ENCODE measurements around the gene POU2F2.
A peak's percentile ranks its signal among the peaks of the same experiment; 100 is the strongest.

POU2F2 gene

DNA sequence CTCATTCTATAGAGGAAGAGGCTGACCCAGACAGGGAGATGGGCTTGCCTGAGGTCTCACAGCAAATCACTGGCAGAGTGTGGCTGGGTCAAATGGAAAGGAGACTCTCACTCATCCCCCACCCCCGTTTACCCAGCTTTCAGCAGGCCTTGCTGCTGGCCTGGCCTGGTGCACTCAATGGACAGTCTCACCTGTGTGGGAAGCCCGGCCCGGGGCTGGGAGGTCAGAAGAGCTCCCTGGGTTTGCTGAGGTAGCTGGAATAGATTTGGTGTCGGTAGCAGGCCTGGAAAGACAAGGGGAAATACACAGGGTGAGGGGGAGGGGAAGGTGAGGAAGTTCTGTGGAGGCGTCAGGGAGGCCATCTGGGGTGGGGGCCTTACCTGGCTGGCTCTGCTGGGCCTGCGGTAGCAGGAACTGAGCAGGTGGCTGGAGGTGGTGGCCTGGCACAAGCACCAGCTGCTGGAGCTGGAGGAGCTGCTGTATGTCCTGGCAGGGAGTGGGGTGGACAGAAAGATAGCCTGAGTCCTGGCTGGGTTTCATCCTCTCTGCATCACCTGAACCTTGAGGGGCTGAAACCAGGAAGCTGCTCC, 32.8 kb downstream of the POU2F2 start:
- DNase-seq: no peak

DNA sequence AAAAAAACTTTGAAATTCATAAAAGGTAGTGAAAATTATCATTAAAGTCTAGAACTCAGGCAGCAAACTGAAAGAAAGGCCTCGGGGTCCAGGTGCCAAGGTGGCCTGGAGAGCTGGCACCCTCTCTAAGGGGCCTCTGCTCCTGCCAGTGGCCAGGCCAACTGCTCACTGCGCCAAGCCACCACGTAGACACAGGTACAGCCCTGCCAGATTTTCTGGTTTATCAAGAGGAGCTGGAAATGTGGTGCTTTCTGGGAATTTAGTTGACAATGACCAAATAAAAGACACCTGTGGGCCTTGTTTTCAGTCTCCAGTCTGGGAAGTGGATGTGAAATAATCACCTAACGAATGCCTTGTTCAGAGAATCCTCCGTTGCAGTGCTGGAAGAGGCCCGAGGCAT, 33.5 kb downstream of the POU2F2 start:
- no peak for DNase-seq

DNA sequence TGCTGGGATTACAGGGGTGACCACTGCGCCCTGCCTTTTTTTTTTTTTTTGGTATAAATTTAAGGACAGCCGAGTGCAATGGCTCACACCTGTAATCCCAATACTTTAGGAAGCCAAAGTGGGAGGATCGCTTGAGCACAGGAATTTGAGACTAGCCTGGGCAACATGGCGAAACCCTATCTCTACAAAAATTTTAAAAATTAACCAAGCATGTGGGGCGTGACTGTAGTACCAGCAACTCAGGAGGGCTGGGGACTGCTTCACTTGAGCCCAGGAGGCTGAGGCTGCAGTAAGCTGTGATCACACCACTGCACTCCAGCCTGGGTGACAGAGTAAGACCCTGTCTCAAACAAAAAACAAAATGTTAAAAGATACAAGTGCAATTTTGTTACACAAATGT, 34.8 kb downstream of the POU2F2 start:
- no peak for DNase-seq

DNA sequence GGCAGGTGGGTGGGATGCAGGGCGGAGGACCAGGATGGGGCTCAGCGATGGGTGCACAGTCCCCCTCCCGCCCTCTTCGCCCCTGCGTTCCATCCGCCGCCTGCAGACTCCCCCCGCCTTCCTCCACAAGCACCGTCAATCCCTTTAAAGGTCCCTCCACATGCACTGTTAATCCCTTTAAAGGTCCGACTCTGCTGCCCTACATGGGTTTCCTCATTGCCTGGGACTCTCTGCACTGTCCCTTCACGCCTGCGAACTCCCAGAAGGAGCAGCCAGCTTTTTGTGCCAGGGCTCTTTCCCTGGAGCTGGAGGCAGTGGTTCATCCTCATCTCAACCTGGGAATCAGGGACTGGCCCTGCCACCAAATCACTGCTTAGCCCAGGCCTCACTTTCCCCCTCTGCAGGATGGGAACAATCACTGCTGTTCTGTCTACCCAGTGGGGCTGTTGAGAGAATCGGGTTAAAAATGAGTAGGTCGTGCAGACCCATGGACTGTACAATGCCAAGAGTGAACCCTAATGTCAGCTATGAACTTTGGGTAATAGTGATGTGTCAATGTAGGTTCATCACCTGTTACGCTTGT, 35.9 kb downstream of the POU2F2 start:
- no peak for DNase-seq

DNA sequence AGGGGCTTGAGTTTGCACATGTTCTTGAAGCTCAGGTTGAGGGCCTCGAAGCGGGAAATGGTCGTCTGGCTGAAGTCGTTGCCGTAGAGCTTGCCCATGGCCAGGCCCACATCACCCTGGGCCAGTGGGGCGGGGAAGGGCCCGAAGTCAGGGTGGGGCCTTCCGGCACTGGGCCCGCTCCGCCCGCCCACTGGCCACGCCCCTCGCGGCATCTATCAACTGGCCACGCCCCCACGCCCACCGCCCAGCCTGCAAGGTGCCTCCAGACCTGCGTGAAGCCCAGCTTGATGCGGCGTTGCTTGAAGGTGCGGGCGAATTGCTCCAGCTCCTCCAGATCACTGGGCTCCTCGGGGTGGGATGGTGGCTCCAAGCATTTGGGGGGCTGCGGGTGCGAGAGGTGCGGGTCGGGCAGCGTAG, 36.4 kb downstream of the POU2F2 start:
- no peak for DNase-seq

DNA sequence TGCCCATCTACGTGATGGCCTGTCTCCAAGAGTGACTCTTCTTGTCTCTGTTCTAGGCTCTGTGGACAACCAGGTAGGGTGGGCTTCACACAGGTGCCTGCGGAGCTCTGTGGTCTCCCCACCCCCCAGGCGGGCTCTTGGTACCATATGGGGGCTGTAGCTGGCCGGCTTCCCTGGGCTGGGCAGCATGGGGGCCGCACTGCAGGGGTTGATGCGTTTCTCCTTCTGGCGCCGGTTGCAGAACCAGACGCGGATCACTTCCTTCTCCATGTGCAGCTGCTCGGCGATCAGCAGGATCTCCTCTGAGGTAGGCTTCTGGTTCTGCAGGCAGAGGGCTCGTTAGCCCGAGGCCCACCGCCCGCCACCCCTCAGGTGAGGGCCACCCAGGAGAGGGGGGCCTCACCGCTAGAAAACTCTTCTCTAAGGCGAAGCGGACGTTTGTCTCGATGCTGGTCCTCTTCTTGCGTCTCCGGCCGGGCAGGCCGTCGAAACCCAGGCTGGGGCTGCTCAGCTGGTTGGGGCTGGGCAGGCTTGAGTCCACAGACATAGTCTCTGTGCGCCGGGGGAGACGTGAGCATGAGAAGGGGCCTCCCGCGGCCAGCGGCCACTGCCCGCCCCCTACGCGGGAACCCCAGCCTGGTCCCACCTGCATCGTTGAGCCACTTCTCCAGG, 37.0 kb downstream of the POU2F2 start:
- no peak for DNase-seq

DNA sequence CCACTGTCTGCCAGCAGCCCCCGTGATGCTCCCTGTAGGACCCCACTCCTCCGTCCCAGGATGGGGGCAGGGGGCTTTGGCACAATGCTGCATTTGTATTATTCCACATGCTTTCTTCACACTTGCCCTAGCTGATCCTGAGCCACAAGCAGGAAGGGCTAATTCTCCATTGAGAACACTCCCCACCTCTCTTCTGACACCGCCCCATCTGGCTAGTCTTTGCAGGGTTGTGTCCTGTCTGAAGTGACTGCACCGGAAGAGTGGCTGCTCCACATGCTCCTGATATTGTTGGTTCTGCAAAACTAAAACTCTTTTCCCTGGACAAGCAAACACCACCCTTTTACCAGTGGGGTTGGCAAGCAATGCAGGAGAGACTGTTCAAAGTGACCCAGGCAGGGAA, 38.3 kb downstream of the POU2F2 start:
- DNase-seq: no peak

DNA sequence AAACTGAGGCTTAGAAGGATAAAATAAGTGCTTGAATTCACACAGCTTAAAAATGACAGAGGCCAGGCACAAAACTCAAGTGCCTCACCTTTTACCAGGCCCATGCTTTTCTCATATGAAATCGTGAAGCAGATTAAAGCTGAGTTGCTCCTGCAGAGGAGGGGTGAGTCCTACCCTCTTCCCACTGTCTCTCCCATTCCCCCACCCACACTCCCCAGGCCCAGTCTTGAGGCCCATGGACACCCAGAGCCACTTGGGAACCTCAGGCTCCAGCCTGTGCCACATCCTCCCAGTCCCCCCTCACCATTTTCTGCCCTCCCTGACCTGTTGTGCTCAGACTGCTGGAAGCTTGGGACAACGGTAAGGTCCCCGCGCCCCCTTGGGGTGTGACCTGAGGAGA, 38.7 kb downstream of the POU2F2 start:
- DNase-seq: no peak

DNA sequence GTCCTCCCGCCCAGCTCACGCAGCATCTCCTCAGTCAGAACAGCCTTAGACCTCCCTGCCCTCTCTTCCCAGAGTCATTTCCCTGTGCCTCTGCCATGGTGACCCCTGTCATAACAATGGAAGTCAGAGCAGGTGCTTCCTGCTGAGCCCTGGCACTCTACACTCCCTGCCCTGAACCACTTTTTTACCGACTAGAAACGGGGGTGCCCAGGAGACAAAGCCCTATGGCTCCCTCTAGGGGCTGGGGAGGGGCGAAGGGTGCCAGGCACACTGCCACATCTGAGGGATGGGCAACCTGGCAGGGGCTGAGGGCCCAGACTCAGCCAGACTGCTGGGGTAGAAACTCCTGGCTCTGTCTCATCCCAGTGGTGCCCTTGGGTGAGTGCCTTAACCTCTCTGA, 39.9 kb downstream of the POU2F2 start:
- no peak for DNase-seq

DNA sequence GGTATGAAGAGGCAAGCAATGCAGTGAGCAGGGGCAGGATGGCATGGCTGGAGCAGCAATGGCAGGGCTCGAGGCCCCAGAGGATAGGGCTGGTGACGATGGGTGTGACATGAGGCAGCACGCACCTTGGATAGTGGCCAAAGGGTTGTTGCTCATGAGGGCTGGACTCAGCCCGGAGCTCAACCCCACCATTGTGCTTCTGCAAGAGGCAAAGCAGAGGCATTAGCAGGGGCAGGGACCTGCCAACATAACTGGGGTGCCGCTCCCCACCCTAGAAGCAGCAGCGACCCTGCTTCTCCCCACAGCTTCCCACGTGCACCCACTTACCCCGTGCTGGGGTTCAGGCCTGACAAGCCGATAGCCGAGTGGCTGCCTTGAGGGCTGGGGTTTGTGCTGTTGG, 40.5 kb downstream of the POU2F2 start:
- DNase-seq: no peak

DNA sequence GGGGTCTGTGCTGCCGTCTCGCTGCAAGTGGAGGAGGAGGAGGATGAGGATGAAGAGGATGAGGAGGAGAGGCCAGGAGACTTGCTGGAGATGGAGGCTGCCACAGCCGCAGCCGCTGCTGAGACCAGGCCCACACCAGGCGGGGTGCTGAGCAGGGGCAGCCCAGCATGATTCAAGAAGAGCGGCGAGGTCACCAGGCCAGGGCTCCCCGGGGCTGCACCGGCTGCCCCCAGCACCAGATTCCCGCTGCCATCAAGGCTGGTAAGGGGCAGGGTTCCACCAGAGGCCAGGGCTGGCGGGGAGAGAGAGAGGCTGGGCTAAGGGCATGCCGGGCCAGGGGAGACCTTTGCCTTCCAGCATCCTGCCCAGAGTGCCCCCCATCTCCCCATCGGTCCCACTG, 40.9 kb downstream of the POU2F2 start:
- DNase-seq: no peak

DNA sequence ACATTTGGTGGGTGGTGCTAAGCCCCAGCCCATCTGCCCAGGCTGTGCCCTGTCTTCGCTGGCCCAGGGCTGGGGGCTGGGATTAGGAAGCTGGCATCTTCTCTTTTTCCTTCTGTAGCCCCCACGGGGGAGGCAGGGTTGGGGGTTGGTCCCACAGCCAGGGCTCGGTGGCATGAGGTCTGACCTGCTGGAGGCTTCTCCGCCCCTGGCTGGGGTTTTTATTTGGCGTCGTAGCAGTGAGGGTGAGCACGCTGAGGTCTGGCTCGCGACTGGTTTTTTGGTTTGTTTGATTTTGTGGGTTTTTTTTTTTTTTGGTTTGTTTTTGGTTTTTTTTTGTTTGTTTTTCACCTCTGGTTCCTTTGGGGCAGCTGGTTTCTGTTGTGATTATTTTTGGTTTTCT, 41.6 kb downstream of the POU2F2 start:
- no peak for DNase-seq

DNA sequence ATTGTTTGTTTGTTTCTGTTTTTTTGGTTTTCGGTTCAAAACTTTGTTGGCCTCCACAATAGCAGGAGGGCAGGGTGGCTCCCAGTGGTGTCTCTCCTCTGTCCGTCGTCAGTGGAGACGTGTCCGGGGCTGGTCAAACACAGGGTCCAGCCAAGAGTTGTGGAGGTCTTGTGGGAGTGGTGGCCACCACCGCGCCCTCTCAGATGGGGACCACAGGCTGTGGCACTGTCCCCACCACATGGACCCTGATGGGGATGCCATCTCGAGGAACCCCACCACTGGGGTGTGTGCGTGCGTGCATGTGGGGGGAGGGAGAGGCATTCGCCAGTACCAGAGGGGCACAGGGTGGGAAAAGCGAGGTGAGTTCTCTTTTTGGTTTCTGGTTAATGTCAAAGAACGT, 42.5 kb downstream of the POU2F2 start:
- no peak for DNase-seq

DNA sequence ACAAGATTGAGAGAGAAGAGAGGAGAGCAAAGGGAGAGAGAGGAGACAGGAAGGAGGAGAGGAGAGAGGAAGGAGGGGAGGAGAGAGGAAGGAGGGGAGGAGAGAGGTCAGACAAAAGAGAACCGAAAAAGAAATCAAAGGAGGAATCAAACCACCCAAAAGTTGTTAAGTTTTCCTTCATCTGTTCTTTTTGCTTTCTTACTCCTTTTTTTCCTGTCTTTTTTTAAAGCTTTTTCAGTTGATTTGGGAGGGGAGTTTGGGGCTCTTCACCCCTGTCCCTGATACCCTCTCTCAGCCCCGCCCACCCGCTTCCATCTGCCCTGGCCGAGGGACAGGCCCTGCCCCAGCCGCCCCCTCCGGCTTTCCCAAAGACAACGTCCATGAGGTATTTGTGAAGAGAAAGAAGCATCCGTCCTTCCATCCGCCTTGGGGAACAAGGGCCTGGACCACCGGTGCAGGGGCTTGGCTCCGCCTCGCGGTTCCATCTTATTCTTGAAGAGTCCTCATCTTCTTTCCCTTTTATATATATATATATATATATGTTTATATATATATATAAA, 43.0 kb downstream of the POU2F2 start:
- DNase-seq: no peak

DNA sequence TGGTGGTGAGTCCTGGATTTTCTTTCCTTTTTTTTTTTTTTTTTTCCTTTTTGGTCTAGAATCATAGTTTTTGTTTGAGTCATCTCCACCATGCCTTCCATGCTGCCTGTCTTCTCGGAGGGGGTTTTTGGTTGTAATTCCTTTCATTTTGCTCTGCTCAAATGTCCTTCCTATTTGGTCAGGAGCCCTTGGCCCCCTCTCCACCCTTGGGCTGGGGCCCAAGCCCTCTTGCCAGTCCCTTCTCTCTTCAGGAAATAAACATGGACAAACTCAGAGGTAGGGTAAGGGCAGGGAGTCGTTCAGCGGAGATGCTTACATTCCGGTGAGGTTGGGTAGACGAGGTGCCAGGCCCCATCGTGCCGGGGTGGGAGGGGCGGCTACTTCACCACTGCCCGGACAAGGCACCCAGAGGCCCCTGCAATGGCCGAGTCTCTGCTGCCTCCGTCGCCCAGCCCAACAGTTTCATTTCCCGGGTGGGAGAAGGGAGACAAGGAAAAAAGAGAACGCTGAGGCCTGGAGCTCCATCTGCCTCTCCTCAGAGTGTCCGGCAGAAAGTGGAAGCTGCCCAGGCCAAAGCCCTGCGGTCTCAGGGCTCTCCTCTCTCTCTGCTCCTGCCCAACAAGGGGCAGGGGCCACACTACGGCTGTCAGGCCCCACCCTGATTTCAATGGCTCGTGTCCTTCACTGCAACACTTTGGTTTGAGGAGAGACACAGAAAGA, 43.6 kb downstream of the POU2F2 start:
- DNase-seq: peak; percentile 61

DNA sequence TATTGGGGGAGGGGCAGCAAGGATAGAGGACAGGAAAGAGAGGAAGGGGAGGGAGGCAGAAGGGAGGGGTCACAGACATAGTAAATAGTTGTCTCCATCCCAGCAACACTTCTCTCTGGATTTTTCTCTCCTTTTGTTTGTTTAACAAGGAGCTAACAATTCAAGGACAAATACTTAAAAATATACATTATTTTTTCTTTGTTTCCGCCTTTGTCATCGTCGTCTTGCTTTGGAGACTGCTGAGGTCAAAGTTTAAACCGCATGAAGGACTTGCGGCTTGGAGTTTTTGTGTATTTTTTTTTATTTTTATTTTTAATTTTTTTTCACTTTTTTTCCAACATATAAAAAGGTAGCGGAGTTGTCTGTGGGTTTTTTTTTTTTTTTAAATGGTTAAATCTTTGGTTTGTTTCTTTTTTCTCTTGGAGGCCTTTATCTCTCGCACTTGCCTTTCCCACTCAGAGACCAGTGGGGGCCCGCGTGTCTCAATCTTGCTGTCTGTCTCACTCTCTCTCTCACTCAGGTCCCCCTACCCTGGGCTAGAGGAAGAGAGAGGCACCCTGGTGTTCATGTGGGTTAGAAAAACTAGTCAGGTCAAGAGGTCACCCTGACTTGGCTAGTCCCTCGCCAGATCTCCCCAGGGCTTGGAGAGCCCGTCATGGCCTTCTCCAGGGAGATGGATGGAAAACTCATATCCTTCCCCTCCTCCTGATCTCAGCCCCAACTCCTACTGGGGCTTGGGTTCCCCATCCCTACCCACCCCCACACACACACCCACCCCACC, 45.3 kb downstream of the POU2F2 start:
- DNase-seq: no peak

DNA sequence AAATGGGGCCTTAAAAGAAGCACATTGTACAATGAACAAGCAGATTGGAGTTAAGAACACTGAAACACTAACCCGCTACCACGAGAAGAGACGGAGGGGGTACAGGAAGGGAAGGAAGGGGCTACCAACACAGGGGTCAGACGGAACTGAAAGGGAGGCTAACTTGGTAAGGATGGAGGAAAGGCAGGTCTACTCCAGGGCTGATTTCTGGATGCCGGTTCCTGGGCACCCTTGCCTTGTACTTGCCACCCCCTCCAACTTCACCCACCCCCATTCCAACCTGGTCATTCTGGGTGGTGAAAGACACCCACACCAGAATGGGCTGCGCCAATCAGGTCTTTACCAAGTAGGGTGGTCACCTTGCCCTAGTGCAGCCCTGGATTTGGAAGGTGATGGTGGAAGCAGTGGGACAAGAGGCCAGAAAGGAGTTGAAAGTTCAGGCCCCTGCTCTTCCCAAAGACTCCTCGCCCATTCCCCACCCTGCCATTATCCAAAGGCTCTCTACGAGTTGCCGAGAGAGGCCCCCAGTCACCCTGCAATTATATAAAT, 46.0 kb downstream of the POU2F2 start:
- no peak for DNase-seq

DNA sequence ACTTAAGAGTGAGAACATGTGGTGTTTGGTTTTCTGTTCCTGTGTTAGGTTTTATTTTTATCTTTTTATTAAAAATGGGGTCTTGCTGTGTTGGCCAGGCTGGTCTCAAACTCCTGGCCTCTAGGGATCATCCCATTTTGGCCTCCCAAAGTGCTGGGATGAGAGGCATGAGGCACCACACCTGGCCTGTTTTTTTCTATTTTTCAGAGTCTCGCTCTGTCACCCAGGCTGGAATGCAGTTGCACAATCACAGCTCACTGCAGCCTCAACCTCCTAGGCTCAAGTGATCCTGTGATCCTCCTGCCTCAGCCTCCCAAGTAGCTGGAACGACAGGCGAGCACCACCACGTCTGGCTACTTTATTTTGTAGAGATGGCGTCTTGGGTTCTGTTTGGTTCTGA, 48.7 kb downstream of the POU2F2 start:
- DNase-seq: no peak

DNA sequence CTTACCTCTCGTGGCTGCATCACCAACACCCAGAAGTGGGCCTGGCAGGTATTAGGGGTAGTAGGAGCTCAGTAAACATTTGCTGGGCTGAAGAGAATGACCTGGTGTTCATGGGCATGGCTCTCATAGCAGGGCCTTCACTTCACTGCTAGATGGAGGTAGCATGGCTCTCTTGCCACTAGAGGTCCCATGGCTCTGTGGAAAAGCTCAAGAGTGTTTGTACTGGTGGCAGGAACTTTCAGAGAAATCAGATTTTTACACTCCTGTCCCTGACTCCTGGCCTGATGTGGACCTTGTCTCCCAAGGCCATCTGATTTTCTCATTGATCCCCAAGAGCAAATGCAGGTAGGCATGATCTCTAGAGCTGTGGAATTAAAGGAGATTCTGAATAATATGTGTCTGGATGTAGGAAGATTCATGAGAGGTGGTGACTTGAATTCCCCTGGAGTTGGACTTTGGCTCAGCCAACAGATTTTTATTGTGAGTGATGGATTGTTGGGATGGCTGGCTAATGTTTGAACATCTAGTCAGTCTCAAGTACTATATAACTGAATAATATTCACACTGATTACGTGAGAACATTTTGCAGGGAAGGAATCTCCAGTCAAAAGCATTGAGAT, 50.6 kb downstream of the POU2F2 start:
- DNase-seq: peak; percentile 65

DNA sequence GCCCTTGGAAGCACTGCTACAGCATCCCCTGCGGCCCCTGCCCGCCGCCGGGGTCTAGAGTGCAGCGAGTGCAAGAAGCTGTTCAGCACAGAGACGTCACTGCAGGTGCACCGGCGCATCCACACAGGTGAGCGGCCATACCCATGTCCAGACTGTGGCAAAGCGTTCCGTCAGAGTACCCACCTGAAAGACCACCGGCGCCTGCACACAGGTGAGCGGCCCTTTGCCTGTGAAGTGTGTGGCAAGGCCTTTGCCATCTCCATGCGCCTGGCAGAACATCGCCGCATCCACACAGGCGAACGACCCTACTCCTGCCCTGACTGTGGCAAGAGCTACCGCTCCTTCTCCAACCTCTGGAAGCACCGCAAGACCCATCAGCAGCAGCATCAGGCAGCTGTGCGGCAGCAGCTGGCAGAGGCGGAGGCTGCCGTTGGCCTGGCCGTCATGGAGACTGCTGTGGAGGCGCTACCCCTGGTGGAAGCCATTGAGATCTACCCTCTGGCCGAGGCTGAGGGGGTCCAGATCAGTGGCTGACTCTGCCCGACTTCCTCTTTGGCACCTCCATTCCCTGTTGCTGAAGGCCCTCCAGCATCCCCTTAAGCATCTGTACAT, 51.4 kb downstream of the POU2F2 start:
- DNase-seq: no peak

DNA sequence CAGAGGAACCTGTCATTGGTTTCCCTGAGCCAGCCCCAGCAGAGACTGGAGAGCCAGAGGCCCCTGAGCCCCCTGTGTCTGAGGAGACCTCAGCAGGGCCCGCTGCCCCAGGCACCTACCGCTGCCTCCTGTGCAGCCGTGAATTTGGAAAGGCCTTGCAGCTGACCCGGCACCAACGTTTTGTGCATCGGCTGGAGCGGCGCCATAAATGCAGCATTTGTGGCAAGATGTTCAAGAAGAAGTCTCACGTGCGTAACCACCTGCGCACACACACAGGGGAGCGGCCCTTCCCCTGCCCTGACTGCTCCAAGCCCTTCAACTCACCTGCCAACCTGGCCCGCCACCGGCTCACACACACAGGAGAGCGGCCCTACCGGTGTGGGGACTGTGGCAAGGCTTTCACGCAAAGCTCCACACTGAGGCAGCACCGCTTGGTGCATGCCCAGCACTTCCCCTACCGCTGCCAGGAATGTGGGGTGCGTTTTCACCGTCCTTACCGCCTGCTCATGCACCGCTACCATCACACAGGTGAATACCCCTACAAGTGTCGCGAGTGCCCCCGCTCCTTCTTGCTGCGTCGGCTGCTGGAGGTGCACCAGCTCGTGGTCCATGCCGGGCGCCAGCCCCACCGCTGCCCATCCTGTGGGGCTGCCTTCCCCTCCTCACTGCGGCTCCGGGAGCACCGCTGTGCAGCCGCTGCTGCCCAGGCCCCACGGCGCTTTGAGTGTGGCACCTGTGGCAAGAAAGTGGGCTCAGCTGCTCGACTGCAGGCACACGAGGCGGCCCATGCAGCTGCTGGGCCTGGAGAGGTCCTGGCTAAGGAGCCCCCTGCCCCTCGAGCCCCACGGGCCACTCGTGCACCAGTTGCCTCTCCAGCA, 52.1 kb downstream of the POU2F2 start:
- no peak for DNase-seq

Data from HCEC 1CT (cell line).